ENCODE measurements around the gene CCL21.

The CCL21 gene

GRCh38 chr9:34669809-34670562 lies 40.0 kb downstream of the CCL21 start:
- DNase-seq (ENCODE audit: low read depth) = no peak

DNA sequence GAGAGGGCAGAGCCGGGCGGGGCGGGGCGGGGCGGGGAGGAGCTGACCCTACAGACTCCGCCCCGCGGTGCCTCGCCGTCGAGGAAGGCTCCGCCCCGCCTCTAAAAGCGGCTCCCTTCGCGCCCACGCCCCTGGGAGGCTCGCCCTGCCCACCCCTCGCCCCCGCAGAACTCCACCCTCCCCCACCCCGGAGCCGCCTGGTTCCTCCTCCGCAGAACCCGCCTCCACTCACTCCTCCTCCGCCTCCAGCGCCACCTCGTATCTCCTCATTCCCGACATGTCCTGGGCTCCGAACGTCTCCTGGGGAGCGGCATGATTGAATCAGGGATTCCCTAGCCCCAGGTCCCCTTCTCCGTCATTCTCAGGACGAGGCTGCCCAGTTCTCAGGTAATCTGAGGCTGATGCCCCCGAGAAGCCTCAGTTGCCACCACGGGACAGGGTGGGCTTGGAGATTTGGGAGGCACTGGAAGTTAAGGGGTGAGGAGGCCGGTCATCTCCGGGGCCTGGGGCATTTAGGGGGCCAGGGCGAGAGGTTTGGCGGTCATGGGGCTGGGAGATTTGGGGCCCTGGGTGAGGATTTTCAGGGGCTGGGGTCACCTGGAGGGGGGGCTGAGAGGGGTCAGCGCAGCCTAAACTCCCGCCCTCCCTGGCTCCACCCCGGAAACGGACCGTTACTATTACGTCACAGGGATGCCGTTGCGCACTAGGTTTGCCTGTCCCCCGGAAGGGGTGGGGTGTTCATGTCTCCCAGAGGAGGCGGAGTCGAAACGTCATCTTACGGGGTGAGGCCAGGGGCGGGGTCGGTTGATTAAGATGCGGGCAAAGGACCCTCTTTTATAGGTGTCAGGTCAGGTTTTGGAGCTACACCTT lies 44.3 kb downstream of the CCL21 start:
- peak; percentile 88 for DNase-seq (ENCODE audit: low read depth)

DNA sequence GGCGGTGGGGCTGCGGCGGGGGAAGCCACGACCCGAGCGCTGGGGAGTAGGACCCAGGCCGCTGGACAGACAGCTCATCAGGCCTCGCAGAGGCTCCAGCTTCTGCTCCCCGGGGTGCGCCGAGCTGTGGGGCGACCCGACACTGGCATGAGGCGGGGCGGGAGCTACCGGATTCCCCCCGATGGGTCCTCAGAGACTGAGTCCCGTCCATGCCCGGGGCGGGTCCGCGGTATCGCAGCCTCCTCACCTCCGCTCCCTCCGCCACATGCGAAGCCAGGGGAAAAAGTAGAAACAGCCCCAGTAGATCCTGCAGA lies 44.9 kb downstream of the CCL21 start:
- no peak for DNase-seq (ENCODE audit: low read depth)

DNA sequence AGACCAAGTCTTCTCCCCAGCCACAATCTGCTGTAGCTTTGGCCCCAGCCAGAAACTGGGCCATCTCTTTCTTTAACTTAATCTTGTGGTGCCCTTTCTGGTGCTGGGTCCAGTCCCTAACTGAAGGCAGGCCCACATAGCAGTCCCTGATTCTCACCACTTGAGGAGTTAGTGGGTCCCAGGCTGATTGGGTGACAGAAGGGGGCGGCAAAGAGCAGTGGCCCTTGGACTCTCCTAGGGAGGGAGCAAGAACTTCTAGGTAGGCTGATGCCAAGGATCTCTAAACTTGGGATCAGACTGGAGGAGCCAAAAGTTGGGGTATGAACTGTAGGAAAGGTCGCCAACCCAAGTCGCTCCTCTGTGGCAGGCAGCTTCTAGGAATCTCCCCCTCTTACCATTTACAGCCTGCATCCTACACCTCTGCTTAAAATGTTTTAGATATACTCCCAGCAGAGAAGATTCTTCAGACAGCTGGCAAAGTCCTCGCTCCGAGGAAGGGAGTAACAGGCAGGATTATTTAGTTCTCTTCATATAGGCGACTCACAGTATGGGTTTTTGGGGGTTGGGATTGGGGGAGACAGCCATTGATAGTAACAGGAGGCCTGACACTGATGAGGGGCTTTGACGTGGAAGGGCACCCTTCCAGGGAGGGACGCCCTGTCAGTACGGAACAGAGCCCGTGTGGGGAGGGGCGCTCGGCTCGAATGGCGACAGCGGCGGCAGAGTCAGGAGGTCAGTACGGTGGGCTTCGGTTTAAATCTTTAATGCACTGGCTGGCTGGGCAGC lies 45.5 kb downstream of the CCL21 start:
- peak; percentile 65 for DNase-seq (ENCODE audit: low read depth)

DNA sequence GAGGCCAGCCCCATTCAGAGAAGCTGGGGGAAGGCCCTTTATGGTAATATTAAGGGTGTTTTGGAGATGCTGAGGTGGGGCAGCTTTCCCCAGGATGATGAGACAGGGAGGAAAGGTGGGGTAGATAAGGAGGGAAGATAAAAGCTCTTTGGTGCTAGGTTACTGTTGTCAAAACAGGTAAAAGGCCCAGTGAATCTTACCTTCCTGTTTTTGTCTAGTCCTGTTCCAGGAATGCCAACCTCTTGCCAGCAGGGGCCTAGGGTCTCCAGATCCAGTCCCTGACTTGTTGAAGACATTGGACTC lies 46.7 kb downstream of the CCL21 start:
- no peak for DNase-seq (ENCODE audit: low read depth)

DNA sequence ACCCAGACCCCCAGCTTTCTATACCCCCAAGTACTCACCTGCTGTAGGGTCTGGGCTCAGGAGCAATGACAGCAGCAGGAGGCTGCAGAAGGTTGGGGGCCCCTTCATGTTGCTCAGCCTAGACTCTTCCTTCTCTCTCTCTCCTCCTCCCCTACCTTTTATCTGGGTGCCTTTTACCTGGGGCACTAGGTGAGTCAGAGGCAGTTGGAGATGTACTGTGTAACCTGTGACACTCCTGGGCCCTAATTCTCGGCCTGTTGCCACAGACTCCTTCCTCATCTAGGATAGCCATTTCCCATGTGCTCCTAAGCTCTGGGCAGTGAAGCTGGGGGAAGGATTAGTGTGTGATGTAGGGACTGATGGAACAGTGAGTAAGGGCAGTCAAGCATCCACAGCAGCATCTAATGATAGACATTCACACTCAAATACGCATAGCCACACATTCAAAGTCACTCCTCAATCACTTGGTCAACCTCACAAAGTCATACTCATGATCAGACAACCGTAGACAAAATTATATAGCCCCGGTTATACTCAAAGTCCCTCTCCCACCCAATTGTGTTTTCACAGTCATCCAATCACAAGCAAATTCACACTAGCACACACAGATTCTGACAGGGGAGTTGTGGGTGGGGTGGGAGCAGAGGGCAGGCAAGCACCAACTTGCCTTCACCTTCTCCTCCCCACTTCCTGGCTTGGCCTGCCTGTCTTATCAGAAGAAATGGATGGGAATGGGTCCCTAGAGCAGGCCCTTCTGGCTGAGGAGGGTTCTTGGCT lies 47.2 kb downstream of the CCL21 start, which contains the start of gene CCL27:
TSS of gene CCL27 (minus strand) at position 132 of the 777 bp plus-strand sequence. CDS start at position 108, 24 bp downstream.
- DNase-seq (ENCODE audit: low read depth) = no peak

DNA sequence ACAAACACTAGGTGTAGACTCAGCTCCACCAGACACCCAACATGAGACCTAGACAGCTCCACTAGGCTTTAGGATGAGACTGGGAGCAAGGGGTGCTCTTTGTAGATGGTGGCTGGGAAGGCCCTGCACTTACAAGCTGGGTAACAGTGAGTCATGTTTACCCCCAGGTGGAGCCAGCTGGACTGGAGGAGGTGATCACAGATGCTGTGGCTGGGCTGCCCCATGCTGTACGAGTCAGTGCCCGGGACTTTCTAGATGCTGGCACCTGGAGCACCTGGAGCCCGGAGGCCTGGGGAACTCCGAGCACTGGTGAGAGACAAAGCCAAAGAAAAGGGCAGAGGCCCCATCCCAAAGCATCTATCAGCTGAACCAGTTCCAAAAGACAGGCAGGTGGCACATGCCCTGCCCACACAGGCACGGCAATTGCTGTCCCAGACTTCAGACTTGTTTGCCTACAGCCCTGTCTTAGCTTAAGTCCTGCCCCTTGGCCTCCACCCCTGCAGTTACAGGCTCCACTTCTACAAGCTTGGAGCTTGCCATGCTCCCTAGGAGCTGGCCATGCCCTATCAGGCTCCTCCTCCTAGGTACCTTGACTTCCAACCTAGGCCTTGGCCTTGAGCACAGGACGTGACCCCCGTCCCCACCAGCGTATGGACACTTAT lies 50.2 kb downstream of the CCL21 start:
- no peak for DNase-seq (ENCODE audit: low read depth)
